T-helper 2 cell treated with Interferon-gamma antibody and Interleukin-4, amounts not matched to agents 5 μg/mL and 100 μg/mL, for 36 hours (primary cell): ENCODE measurements around the gene ATP2B2.
A peak's percentile ranks its signal among the peaks of the same experiment; 100 is the strongest.

Source experiments
- DNase-seq: peaks from one replicate; pipeline ENCODE4 v3.0.0; 2021; ENCODE audit warnings: low spot score
- H3K27ac Mint-ChIP-seq: one replicate; pipeline ENCODE4 v1.8.0; 2021; ENCODE audit warnings: mild to moderate bottlenecking, mixed read lengths
- H3K27me3 Mint-ChIP-seq: one replicate; pipeline ENCODE4 v1.8.0; 2021; ENCODE audit warnings: low read depth, mixed read lengths
- H3K36me3 Mint-ChIP-seq: one replicate; pipeline ENCODE4 v1.8.0; 2021; ENCODE audit warnings: low read depth, mixed read lengths
- H3K4me1 Mint-ChIP-seq: one replicate; pipeline ENCODE4 v1.8.0; 2021; ENCODE audit warnings: low read depth, mixed read lengths
- H3K4me3 Mint-ChIP-seq: one replicate; pipeline ENCODE4 v1.8.0; 2022; ENCODE audit warnings: mild to moderate bottlenecking, moderate library complexity, mixed read lengths
- H3K9me3 Mint-ChIP-seq: one replicate; pipeline ENCODE4 v1.8.0; 2021; ENCODE audit warnings: mixed read lengths

ATP2B2 gene

GRCh38 chr3:10505050-10505790, at the start of gene ATP2B2:
ATP2B2 (minus strand) TSS chr3:10505586; CDS start chr3:10449543, 56,043 bp downstream.
- peaks cover 23% of the 10 kb centered on the region for H3K27me3 Mint-ChIP-seq
- no peak within 1 kb of the TSS for H3K27ac Mint-ChIP-seq
- no peak for DNase-seq
- H3K4me1 Mint-ChIP-seq = no peaks in the 10 kb centered on the region
- no peaks in the 10 kb centered on the region for H3K36me3 Mint-ChIP-seq
- no peaks in the 10 kb centered on the region for H3K9me3 Mint-ChIP-seq
- no peak within 1 kb of the TSS for H3K4me3 Mint-ChIP-seq

- no peaks in the 10 kb centered on the region for H3K36me3 Mint-ChIP-seq
- H3K4me1 Mint-ChIP-seq = peaks cover 35% of the 10 kb centered on the region
- no peak overlapping the region for H3K4me3 Mint-ChIP-seq
- H3K9me3 Mint-ChIP-seq = no peaks in the 10 kb centered on the region
- H3K27ac Mint-ChIP-seq = no peak overlapping the region
- peaks cover 6% of the 10 kb centered on the region for H3K27me3 Mint-ChIP-seq
- DNase-seq = no peak
Measured at GRCh38 chr3:10554746-10555145, 49.4 kb upstream of the ATP2B2 start.

GRCh38 chr3:10554236-10554611, 48.8 kb upstream of the ATP2B2 start:
- Mint-ChIP-seq H3K27me3 (peaks cover 2% of the 10 kb centered on the region), H3K27ac (no peak overlapping the region), H3K9me3 (no peaks in the 10 kb centered on the region), H3K4me3 (no peak overlapping the region), H3K4me1 (peaks cover 36% of the 10 kb centered on the region), H3K36me3 (no peaks in the 10 kb centered on the region)
- no peak for DNase-seq

- no peak overlapping the region for H3K4me3 Mint-ChIP-seq
- no peak overlapping the region for H3K27ac Mint-ChIP-seq
- no peaks in the 10 kb centered on the region for H3K36me3 Mint-ChIP-seq
- no peaks in the 10 kb centered on the region for H3K9me3 Mint-ChIP-seq
- DNase-seq = no peak
- peaks cover 40% of the 10 kb centered on the region for H3K4me1 Mint-ChIP-seq
- peaks cover 2% of the 10 kb centered on the region for H3K27me3 Mint-ChIP-seq
Measured at GRCh38 chr3:10553591-10554235, 48.3 kb upstream of the ATP2B2 start.

- Mint-ChIP-seq H3K27me3 (no peaks in the 10 kb centered on the region), H3K4me1 (peaks cover 43% of the 10 kb centered on the region), H3K4me3 (peak overlapping the region; percentile 79), H3K27ac (peak overlapping the region; percentile 91), H3K9me3 (no peaks in the 10 kb centered on the region), H3K36me3 (no peaks in the 10 kb centered on the region)
- DNase-seq = peak; percentile 33
Measured at GRCh38 chr3:10552631-10552943, 47.2 kb upstream of the ATP2B2 start.

GRCh38 chr3:10551821-10552630, 46.6 kb upstream of the ATP2B2 start:
- Mint-ChIP-seq H3K9me3 (no peaks in the 10 kb centered on the region), H3K4me1 (peaks cover 40% of the 10 kb centered on the region), H3K36me3 (no peaks in the 10 kb centered on the region), H3K4me3 (peak overlapping the region; percentile 79), H3K27me3 (no peaks in the 10 kb centered on the region), H3K27ac (peak overlapping the region; percentile 91)
- peak; percentile 89 for DNase-seq

GRCh38 chr3:10551139-10551538, 45.8 kb upstream of the ATP2B2 start:
- no peak for DNase-seq
- Mint-ChIP-seq H3K27ac (no peak overlapping the region), H3K9me3 (no peaks in the 10 kb centered on the region), H3K27me3 (peaks cover 2% of the 10 kb centered on the region), H3K36me3 (no peaks in the 10 kb centered on the region), H3K4me1 (peaks cover 40% of the 10 kb centered on the region), H3K4me3 (no peak overlapping the region)

- H3K4me3 Mint-ChIP-seq = no peak overlapping the region
- no peak for DNase-seq
- peaks cover 2% of the 10 kb centered on the region for H3K27me3 Mint-ChIP-seq
Measured at GRCh38 chr3:10550705-10551104, 45.3 kb upstream of the ATP2B2 start.

GRCh38 chr3:10549617-10550230, 44.3 kb upstream of the ATP2B2 start:
- Mint-ChIP-seq H3K27me3 (peaks cover 2% of the 10 kb centered on the region), H3K4me1 (peaks cover 41% of the 10 kb centered on the region), H3K9me3 (no peaks in the 10 kb centered on the region), H3K4me3 (no peak overlapping the region), H3K27ac (no peak overlapping the region), H3K36me3 (no peaks in the 10 kb centered on the region)
- DNase-seq = no peak

More at GRCh38 chr3:10550705-10551104, 45.3 kb upstream of the ATP2B2 start:
- Mint-ChIP-seq H3K4me1 (peaks cover 40% of the 10 kb centered on the region), H3K36me3 (no peaks in the 10 kb centered on the region), H3K27ac (peak overlapping the region; percentile 2), H3K9me3 (no peaks in the 10 kb centered on the region)

GRCh38 chr3:10548992-10549391, 43.6 kb upstream of the ATP2B2 start:
- Mint-ChIP-seq H3K36me3 (no peaks in the 10 kb centered on the region), H3K27ac (no peak overlapping the region), H3K27me3 (peaks cover 2% of the 10 kb centered on the region), H3K4me3 (no peak overlapping the region), H3K4me1 (peaks cover 41% of the 10 kb centered on the region), H3K9me3 (no peaks in the 10 kb centered on the region)
- peak; percentile 46 for DNase-seq

GRCh38 chr3:10547841-10548783, 42.7 kb upstream of the ATP2B2 start:
- no peak for DNase-seq
- Mint-ChIP-seq H3K27me3 (peaks cover 2% of the 10 kb centered on the region), H3K27ac (no peak overlapping the region), H3K4me1 (peaks cover 40% of the 10 kb centered on the region), H3K4me3 (no peak overlapping the region), H3K9me3 (peaks cover 2% of the 10 kb centered on the region), H3K36me3 (no peaks in the 10 kb centered on the region)

GRCh38 chr3:10547413-10547812, 42.0 kb upstream of the ATP2B2 start:
- no peak overlapping the region for H3K4me3 Mint-ChIP-seq
- no peaks in the 10 kb centered on the region for H3K36me3 Mint-ChIP-seq
- H3K27ac Mint-ChIP-seq = no peak overlapping the region
- peaks cover 2% of the 10 kb centered on the region for H3K27me3 Mint-ChIP-seq
- peaks cover 33% of the 10 kb centered on the region for H3K4me1 Mint-ChIP-seq
- H3K9me3 Mint-ChIP-seq = peaks cover 9% of the 10 kb centered on the region
- no peak for DNase-seq

GRCh38 chr3:10546820-10547263, 41.5 kb upstream of the ATP2B2 start:
- Mint-ChIP-seq H3K27ac (no peak overlapping the region), H3K4me3 (no peak overlapping the region), H3K9me3 (peaks cover 15% of the 10 kb centered on the region), H3K27me3 (peaks cover 2% of the 10 kb centered on the region), H3K36me3 (no peaks in the 10 kb centered on the region), H3K4me1 (peaks cover 28% of the 10 kb centered on the region)
- no peak for DNase-seq
